HG02943 (cell line): ENCODE results near the gene TESK1.
"Not testable (repeated sequence)": the region's sequence is repeated elsewhere in the genome, so short reads cannot be mapped to it uniquely, and the experiment has no call there.

Experiments used
- ATAC-seq: cut with Tn5 transposase; IDR thresholded peaks from one replicate; pipeline ENCODE4 v1.9.1; 2021; ENCODE audit warnings: mild to moderate bottlenecking, low read depth, moderate library complexity; ENCODE audit not compliant: unreplicated experiment

TESK1 gene

GRCh38 chr9:35612066-35612465 is 7.0 kb downstream of the TESK1 start:
- not testable (repeated sequence) for ATAC-seq

- ATAC-seq, result no peak
Measured at GRCh38 chr9:35612843-35613242, 7.8 kb downstream of the TESK1 start.

- no peak for ATAC-seq
Measured at GRCh38 chr9:35615981-35616680, 11.1 kb downstream of the TESK1 start.

- no peak for ATAC-seq
Measured at GRCh38 chr9:35616681-35617459, 11.8 kb downstream of the TESK1 start.

DNA sequence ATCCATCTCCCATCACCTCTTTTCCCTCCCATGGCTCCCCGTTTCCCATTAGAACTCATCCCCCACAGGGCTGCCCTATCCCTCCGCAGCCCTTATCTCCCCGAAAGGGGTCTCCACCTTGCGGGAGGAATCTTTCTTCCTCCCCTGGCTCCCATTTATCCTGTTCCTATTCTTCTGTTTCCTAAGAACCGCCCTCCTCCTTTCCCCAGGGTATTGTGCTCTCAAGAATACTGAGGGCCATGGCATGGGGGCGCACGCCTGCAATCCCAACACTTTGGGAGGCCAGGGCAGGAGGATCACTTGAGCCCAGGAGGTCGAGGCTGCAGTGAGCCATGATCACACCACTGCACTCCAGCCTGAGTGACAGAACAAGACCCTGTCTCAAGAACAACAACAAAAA is 12.5 kb downstream of the TESK1 start:
- no peak for ATAC-seq

DNA sequence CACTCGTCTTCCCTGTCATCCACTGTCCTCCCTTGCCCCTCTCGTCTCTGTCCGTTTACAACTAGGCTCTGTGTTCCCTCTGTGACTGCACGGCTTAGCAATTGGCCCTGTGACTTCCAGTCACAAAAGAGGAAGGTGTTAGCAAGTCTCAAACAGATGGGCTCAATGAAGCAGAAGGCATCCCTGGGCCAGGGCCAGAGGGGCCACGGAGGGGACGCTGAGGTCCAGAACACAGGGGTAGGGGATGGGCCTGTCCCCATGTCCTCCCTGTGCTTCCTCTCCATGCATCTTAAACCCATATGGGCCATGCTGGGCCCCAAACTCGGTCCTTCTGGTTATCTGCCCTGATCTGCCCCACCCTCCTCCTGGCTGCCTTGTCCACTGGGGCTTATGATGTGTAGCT is 13.3 kb downstream of the TESK1 start, which contains the start of gene CD72:
Gene CD72, minus strand, starts transcription at position 89 of the 403 bp plus-strand sequence. CDS start 110 bp downstream, outside the sequence.
- ATAC-seq, result no peak

- ATAC-seq, result peak; percentile 53
Measured at GRCh38 chr9:35618854-35619799, 14.1 kb downstream of the TESK1 start.

GRCh38 chr9:35619800-35620158 is 14.7 kb downstream of the TESK1 start:
- ATAC-seq, result peak; percentile 54

- no peak for ATAC-seq
Measured at GRCh38 chr9:35627575-35627974, 22.5 kb downstream of the TESK1 start.

GRCh38 chr9:35628389-35628991 is 23.4 kb downstream of the TESK1 start:
- no peak for ATAC-seq

DNA sequence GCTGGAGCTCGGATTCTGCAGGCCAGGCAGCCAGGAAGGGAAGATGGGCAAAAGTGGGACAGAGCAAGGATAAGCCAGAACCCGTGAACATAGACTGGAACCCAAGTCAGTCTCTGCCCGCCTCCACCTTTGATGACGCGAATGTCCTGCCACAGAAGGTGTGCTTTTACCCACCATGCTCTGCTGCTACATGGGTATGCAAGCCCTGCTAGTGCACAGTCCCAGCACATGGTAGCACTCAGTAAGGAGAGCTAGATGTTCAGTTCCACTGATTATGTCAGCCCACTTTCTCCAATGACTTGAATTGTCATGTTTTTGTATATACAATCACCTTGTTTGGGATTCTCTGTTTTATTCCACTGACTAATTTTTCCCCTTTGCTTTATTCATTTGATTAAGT is 24.5 kb downstream of the TESK1 start:
- ATAC-seq, result no peak

DNA sequence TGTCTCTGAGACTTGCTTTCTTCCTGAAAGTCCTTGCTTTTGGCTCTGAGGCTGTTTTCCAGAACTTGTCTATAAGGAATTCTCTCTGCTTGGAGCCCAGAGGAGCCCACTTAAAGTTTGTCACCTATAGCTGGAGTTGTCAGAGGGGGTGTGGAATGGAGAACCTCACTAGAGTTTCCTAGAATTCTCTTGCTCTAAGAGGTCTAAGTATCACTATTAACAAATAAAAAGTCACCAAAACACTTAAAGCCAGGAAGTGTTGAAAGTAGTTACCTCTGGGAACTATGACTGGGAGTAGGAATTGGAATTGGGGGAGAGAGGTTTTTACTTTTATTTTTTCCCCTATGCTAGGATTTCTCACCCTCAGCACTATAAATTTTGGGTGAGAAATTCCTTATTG is 30.7 kb downstream of the TESK1 start:
- no peak for ATAC-seq

- no peak for ATAC-seq
Measured at GRCh38 chr9:35636135-35636876, 31.2 kb downstream of the TESK1 start.

- not testable (repeated sequence) for ATAC-seq
Measured at GRCh38 chr9:35636877-35637246, 31.8 kb downstream of the TESK1 start.

GRCh38 chr9:35637427-35637955 is 32.4 kb downstream of the TESK1 start:
- ATAC-seq, result not testable (repeated sequence)

DNA sequence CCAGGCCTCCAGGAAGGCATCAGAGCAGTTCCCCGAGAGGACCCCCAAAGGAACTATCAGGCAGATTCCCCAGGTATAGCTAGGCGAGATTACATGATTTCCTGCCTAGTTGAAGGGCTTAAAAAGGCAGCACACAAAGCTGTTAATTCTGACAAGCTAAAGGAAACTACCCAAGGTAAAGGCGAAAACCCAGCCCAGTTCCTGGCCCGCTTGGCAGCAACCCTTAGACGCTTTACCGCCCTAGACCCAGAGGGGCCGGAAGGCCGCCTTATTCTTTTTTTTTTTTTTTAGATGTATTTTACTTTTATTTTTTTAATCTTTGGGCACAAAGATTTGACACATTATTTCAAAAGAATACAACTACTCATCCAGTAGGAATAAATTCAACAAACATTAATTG is 33.7 kb downstream of the TESK1 start:
- ATAC-seq, result not testable (repeated sequence)

- not testable (repeated sequence) for ATAC-seq
Measured at GRCh38 chr9:35639225-35639624, 34.2 kb downstream of the TESK1 start.

DNA sequence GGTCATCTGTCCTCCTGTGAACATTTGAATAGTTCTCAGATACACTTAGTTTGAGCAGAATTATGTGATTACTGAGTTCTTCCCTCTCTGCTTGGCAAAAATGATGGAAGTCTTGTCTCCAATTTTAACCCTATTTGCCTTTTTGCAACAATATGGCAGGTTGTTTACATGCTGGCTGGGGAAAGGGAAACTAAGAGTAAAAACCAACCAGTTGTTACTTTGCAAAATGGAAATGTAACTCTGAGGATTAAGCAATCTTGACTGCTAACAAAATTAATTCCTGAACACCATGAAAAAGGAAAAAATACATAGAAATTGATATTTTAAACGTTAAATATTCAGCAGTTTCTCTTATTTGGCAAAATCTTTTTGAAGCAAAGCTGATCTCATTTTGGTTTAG is 34.6 kb downstream of the TESK1 start:
- no peak for ATAC-seq

DNA sequence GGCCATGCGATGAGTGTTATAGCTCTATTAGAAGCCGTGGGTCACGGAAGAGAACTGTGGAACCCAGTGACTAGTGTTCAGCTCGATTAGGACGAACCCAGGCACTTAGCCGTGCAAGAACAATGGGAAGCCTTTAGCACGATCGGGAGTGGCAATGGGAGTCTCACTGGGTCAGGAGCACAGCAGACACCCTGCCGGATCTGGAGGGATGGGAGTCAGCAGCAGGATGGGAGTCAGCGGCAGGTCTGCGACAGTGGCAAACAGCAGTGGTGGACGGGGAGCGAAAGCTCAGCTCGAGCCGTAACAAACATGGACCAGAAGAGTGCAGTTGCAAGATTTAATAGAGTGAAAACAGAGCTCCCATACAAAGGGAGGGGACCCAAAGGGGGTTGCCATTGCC is 35.4 kb downstream of the TESK1 start:
- ATAC-seq, result not testable (repeated sequence)
